ENCODE data around the gene LRMDA. TPM values are rescaled to one million over a fixed set of nuclear protein-coding genes. Genes with fewer than 3 reads are reported as not detected.

Gene LRMDA
- total RNA-seq, 2 experiments from 2014 or later: not detected

DNA sequence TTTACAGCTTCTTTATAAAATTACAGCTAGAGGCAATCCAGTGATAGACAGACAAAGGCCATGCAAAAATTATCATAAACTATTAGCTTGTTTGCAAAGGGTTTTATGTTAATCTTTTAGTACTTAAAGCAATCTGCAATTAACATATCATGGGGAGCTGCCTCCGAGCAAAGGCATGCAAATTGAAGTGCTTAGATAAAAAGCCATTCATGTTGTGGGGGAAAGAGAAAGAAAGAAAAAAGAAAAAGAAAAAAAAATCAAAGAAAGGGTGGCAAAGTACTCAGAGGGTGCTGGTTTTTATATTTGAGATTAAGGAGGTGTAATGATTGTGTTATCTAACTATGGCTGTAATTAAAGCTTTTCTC is 799.5 kb downstream of the LRMDA start:
- no peaks in the 10 kb centered on the region for H3K36me3 ChIP-seq (ENCODE audit: insufficient read depth, low read length)
- H3K27ac ChIP-seq (ENCODE audit: low read depth in 1 of 2, low read length in 2 of 2): no peak overlapping the region
- ChIA-PET POLR2A (no interaction called here), CTCF (no interaction called here)
- Mint-ChIP-seq H3K27me3 (no peaks in the 10 kb centered on the region), H3K4me1 (ENCODE audit: low read depth) (no peaks in the 10 kb centered on the region), H3K36me3 (ENCODE audit: low read depth) (no peaks in the 10 kb centered on the region), H3K27ac (no peak overlapping the region), H3K9me3 (no peaks in the 10 kb centered on the region), H3K4me3 (no peak overlapping the region)
- intact Hi-C loops (cut with DNase I, micrococcal nuclease): loop anchor here in 1 of 2 experiments (5.0 kb wide), 1 partner anchor 94 kb away; no protein-coding TSS in a partner anchor
- TF ChIP-seq, protein P1, sequence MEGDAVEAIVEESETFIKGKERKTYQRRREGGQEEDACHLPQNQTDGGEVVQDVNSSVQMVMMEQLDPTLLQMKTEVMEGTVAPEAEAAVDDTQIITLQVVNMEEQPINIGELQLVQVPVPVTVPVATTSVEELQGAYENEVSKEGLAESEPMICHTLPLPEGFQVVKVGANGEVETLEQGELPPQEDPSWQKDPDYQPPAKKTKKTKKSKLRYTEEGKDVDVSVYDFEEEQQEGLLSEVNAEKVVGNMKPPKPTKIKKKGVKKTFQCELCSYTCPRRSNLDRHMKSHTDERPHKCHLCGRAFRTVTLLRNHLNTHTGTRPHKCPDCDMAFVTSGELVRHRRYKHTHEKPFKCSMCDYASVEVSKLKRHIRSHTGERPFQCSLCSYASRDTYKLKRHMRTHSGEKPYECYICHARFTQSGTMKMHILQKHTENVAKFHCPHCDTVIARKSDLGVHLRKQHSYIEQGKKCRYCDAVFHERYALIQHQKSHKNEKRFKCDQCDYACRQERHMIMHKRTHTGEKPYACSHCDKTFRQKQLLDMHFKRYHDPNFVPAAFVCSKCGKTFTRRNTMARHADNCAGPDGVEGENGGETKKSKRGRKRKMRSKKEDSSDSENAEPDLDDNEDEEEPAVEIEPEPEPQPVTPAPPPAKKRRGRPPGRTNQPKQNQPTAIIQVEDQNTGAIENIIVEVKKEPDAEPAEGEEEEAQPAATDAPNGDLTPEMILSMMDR (IDR thresholded peaks at IDR 0.05): no peak
- H3K4me3 ChIP-seq (ENCODE audit: low read length): no peak overlapping the region
- ATAC-seq (ENCODE audit: poor library complexity) (no peak), DNase-seq (no peak)
- no peaks in the 10 kb centered on the region for H3K9me3 ChIP-seq (ENCODE audit: control insufficient read depth in 1 of 2, insufficient read depth in 1 of 2, low read length in 2 of 2)
- H3K27me3 ChIP-seq (ENCODE audit: control insufficient read depth in 1 of 2, insufficient read depth in 2 of 2, low read length in 2 of 2): no peaks in the 10 kb centered on the region
- H3K4me1 ChIP-seq (ENCODE audit: insufficient read depth, low read length): no peaks in the 10 kb centered on the region

GRCh38 chr10:76231286-76231934 is 800.0 kb downstream of the LRMDA start:
- Histone ChIP-seq H3K36me3 (ENCODE audit: insufficient read depth, low read length) (no peaks in the 10 kb centered on the region), H3K27ac (ENCODE audit: low read depth in 1 of 2, low read length in 2 of 2) (no peak overlapping the region), H3K4me1 (ENCODE audit: insufficient read depth, low read length) (no peaks in the 10 kb centered on the region), H3K4me3 (ENCODE audit: low read length) (no peak overlapping the region), H3K27me3 (ENCODE audit: control insufficient read depth in 1 of 2, insufficient read depth in 2 of 2, low read length in 2 of 2) (no peaks in the 10 kb centered on the region), H3K9me3 (ENCODE audit: control insufficient read depth in 1 of 2, insufficient read depth in 1 of 2, low read length in 2 of 2) (no peaks in the 10 kb centered on the region)
- no peak for ATAC-seq (ENCODE audit: poor library complexity)
- no peak overlapping the region for H3K27ac Mint-ChIP-seq
- no peaks in the 10 kb centered on the region for H3K9me3 Mint-ChIP-seq
- H3K4me3 Mint-ChIP-seq: no peak overlapping the region
- no peaks in the 10 kb centered on the region for H3K4me1 Mint-ChIP-seq (ENCODE audit: low read depth)
- H3K27me3 Mint-ChIP-seq: no peaks in the 10 kb centered on the region
- intact Hi-C loops (cut with DNase I, micrococcal nuclease): loop anchor here in 1 of 2 experiments (5.0 kb wide), 1 partner anchor 94 kb away; no protein-coding TSS in a partner anchor
- TF ChIP-seq, protein P1 (IDR thresholded peaks at IDR 0.05): no peak
- POLR2A ChIA-PET: no interaction called here
- H3K36me3 Mint-ChIP-seq (ENCODE audit: low read depth): no peaks in the 10 kb centered on the region
- CTCF ChIA-PET: no interaction called here
- no peak for DNase-seq

GRCh38 chr10:76234499-76235226 is 803.2 kb downstream of the LRMDA start:
- no peak for ATAC-seq (ENCODE audit: poor library complexity)

More at GRCh38 chr10:76234499-76235226, 803.2 kb downstream of the LRMDA start:
- H3K36me3 Mint-ChIP-seq (ENCODE audit: low read depth): no peaks in the 10 kb centered on the region
- H3K9me3 ChIP-seq (ENCODE audit: control insufficient read depth in 1 of 2, insufficient read depth in 1 of 2, low read length in 2 of 2): no peaks in the 10 kb centered on the region
- H3K4me3 ChIP-seq (ENCODE audit: low read length): no peak overlapping the region
- no peak overlapping the region for H3K27ac ChIP-seq (ENCODE audit: low read depth in 1 of 2, low read length in 2 of 2)
- H3K27ac Mint-ChIP-seq: no peak overlapping the region
- H3K27me3 ChIP-seq (ENCODE audit: control insufficient read depth in 1 of 2, insufficient read depth in 2 of 2, low read length in 2 of 2): no peaks in the 10 kb centered on the region
- POLR2A ChIA-PET: no interaction called here
- H3K27me3 Mint-ChIP-seq: no peaks in the 10 kb centered on the region
- no peak for DNase-seq
- no peaks in the 10 kb centered on the region for H3K4me1 Mint-ChIP-seq (ENCODE audit: low read depth)
- intact Hi-C loops (cut with DNase I, micrococcal nuclease): loop anchor here in 1 of 2 experiments (5.0 kb wide), 1 partner anchor 97 kb away; no protein-coding TSS in a partner anchor
- no peaks in the 10 kb centered on the region for H3K9me3 Mint-ChIP-seq
- no peaks in the 10 kb centered on the region for H3K36me3 ChIP-seq (ENCODE audit: insufficient read depth, low read length)
- TF ChIP-seq, protein P1 (IDR thresholded peaks at IDR 0.05): no peak
- no peaks in the 10 kb centered on the region for H3K4me1 ChIP-seq (ENCODE audit: insufficient read depth, low read length)
- CTCF ChIA-PET: no interaction called here
- H3K4me3 Mint-ChIP-seq: no peak overlapping the region
